OCI-LY3 (cell line): Measurements from ENCODE around the gene ZAP70.
A peak's percentile ranks its signal among the peaks of the same experiment; 100 is the strongest.
"Not testable (repeated sequence)": the region's sequence is repeated elsewhere in the genome, so short reads cannot be mapped to it uniquely, and the experiment has no call there.

Experiments used
- H2AFZ ChIP-seq: fragments of 200-600, 300-600 bp; shearing (Covaris generic); 2 replicates; pipeline ENCODE4 v1.6.0; 2014; ENCODE audit warnings: antibody characterized with exemption, low read depth, low read length
- H3K27ac ChIP-seq: fragments of 200-600, 300-600 bp; sonication (generic); 2 replicates; pipeline ENCODE4 v1.5.1; 2014; ENCODE audit warnings: mild to moderate bottlenecking, low read length, moderate library complexity, mixed read lengths
- H3K27me3 ChIP-seq: fragments of 200-600, 300-600 bp; sonication (generic); 2 replicates; pipeline ENCODE4 v1.6.1; 2014; ENCODE audit warnings: low read depth, low read length, mixed read lengths
- H3K36me3 ChIP-seq: fragments of 200-600, 300-600 bp; sonication (generic); replicated peaks from 2 replicates; pipeline ENCODE3; 2014; ENCODE audit warnings: low read depth, low read length, mixed read lengths
- H3K4me1 ChIP-seq: fragments of 300-600, 200-600 bp; sonication (generic); 2 replicates; pipeline ENCODE4 v1.6.1; 2014; ENCODE audit warnings: low read length, mixed read lengths
- H3K4me2 ChIP-seq: fragments of 200-600, 300-600 bp; sonication (generic); 2 replicates; pipeline ENCODE4 v1.6.1; 2014; ENCODE audit warnings: low read length, mixed read lengths
- H3K4me3 ChIP-seq: fragments of 300-600, 200-600 bp; sonication (generic); 2 replicates; pipeline ENCODE4 v1.5.1; 2014; ENCODE audit warnings: antibody characterized with exemption, mild to moderate bottlenecking, low read length, moderate library complexity
- H3K79me2 ChIP-seq: fragments of 300-600, 200-600 bp; shearing (Covaris generic); 2 replicates; pipeline ENCODE4 v1.6.1; 2014; ENCODE audit warnings: mild to moderate bottlenecking, low read length, mixed read lengths
- H3K9ac ChIP-seq: fragments of 300-600, 200-600 bp; shearing (Covaris generic); 2 replicates; pipeline ENCODE4 v1.6.0; 2014; ENCODE audit warnings: mild to moderate bottlenecking, low read length, moderate library complexity
- H3K9me3 ChIP-seq: fragments of 200-600, 300-600 bp; shearing (Covaris generic); 2 replicates; pipeline ENCODE4 v1.6.1; 2014; ENCODE audit warnings: low read length, mixed read lengths; ENCODE audit not compliant: insufficient read depth
- H4K20me1 ChIP-seq: fragments of 200-600, 300-600 bp; sonication (generic); 2 replicates; pipeline ENCODE4 v1.6.1; 2016; ENCODE audit warnings: low read length, mixed read lengths; ENCODE audit not compliant: insufficient read depth
- EZH2phosphoT487 ChIP-seq: fragments of 200-600 bp; shearing (Covaris generic); IDR thresholded peaks from 2 replicates; pipeline ENCODE4 v1.6.1; 2018; ENCODE audit warnings: antibody characterized with exemption, mixed run types, low read depth
- TF ChIP-seq, protein P1 (sequence below): fragments of 200-600, 300-600 bp; sonication (generic); IDR thresholded peaks from 2 replicates; pipeline ENCODE4 v1.5.1; 2014; ENCODE audit warnings: antibody characterized with exemption, low read length, low read depth

The ZAP70 gene

DNA sequence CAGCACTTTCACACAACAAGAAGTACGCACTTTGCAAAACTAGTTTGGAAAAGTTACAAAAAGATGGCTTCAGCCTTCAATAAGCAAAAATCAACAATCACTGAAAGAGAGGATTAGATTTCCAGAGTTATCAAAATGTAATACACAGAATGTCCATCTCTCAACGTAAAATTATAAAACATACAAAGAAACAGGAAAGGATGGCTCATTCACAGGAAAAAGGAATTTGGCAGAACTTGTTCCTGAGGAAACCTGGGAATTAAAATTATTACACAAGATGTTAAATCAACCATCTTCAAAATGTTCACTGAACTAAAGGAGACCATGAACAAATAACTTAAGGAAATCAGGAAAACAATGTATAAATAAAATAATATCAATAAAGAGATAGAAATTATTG is 35.9 kb upstream of the ZAP70 start:
- Histone ChIP-seq H3K9me3 (no peaks in the 10 kb centered on the region), H3K79me2 (no peaks in the 10 kb centered on the region), H3K4me2 (no peak overlapping the region), H2AFZ (no peak overlapping the region), H3K4me3 (no peak overlapping the region), H3K9ac (no peak overlapping the region), H3K27me3 (no peaks in the 10 kb centered on the region), H3K36me3 (no peaks in the 10 kb centered on the region), H3K4me1 (peaks cover 17% of the 10 kb centered on the region), H3K27ac (no peak overlapping the region), H4K20me1 (no peaks in the 10 kb centered on the region)
- TF ChIP-seq, protein P1, sequence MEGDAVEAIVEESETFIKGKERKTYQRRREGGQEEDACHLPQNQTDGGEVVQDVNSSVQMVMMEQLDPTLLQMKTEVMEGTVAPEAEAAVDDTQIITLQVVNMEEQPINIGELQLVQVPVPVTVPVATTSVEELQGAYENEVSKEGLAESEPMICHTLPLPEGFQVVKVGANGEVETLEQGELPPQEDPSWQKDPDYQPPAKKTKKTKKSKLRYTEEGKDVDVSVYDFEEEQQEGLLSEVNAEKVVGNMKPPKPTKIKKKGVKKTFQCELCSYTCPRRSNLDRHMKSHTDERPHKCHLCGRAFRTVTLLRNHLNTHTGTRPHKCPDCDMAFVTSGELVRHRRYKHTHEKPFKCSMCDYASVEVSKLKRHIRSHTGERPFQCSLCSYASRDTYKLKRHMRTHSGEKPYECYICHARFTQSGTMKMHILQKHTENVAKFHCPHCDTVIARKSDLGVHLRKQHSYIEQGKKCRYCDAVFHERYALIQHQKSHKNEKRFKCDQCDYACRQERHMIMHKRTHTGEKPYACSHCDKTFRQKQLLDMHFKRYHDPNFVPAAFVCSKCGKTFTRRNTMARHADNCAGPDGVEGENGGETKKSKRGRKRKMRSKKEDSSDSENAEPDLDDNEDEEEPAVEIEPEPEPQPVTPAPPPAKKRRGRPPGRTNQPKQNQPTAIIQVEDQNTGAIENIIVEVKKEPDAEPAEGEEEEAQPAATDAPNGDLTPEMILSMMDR, result no peak
- TF ChIP-seq EZH2phosphoT487, result no peak

DNA sequence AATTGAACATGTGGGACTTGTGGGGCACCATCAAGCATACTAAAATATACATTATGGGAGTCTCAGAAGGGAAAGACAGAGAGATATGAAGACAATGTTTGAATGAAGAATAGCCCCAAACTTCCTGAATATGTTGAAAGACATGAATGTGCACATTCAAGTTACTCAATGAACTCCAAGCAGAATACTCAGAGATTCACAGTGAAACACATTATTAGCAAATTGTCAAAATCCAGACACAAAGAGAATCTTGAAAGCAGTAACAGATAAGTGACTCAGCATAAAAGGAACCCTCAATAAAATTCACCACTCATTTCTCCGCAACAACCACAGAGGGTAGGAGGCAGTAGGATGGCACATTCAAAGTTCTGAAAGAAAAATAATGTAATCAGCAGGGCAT is 35.1 kb upstream of the ZAP70 start:
- Histone ChIP-seq H3K9me3 (no peaks in the 10 kb centered on the region), H2AFZ (no peak overlapping the region), H3K9ac (no peak overlapping the region), H3K4me1 (peaks cover 17% of the 10 kb centered on the region), H3K79me2 (no peaks in the 10 kb centered on the region), H3K27me3 (no peaks in the 10 kb centered on the region), H4K20me1 (no peaks in the 10 kb centered on the region), H3K4me2 (no peak overlapping the region), H3K36me3 (no peaks in the 10 kb centered on the region), H3K4me3 (no peak overlapping the region), H3K27ac (no peak overlapping the region)
- no peak for TF ChIP-seq EZH2phosphoT487
- TF ChIP-seq, protein P1, result no peak

DNA sequence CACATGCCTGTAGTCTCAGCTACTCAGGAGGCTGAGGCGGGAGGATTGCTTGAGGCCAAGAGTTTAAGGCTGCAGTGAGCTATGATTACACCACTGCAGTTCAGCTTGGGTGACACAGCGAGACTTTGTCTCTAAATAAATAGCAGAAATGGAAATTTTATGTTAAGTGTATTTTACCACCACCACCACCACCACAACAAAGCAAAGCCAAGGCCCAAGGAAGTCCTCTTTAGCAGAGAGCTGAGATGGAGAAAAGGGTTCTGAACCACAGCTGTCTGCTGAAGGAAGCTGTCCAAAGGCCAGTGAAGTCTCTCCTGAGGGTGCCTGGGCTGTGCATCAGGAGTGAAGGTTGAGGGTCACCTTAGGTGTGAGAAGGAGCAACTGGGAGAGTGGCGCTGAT is 26.1 kb upstream of the ZAP70 start:
- H3K9ac ChIP-seq, H3K79me2 ChIP-seq, H3K4me3 ChIP-seq, H3K9me3 ChIP-seq, H3K27me3 ChIP-seq, H3K4me2 ChIP-seq, H4K20me1 ChIP-seq, H3K36me3 ChIP-seq, H3K27ac ChIP-seq, H2AFZ ChIP-seq: not testable (repeated sequence)
- H3K4me1 ChIP-seq, result peaks cover 10% of the 10 kb centered on the region

DNA sequence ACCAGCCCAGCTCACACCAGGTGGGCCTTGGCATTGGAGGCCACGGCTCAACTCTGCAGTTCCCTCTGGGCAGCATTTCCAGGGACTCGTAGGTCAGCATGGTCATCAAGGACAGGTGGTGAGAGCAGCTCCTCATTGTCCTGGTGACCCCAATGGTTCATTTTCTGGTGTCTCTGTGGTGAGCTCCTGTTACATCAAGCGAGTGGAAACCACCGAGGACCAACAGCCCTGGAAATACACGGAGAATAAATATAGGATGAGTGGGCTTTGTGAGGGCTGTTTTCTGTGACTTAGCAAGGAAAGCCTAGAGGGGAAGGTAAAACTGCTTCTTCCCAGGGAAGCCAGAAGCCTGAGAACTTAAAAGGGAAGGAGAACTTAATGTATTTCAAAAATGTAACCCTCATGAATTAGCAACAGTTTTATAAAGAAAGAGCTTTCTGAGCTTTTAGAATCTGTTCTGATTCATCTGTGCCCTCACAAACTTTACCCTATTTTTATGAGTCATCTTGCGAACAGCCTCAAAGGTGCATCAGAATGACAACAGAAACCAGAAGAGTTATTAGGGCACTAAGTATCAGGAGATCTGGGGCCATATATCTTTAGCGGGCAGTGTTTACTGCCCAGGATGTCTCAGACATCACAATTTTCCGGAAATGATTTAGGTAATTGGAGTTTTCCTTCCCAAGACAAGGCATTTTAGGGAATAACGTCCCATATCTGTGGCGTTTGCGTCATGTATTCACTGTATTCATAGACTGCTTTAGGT is 25.1 kb upstream of the ZAP70 start:
- Histone ChIP-seq H3K4me3 (no peak overlapping the region), H3K9ac (no peak overlapping the region), H3K79me2 (no peaks in the 10 kb centered on the region), H2AFZ (no peak overlapping the region), H3K9me3 (no peaks in the 10 kb centered on the region), H3K36me3 (no peaks in the 10 kb centered on the region), H3K4me2 (peak overlapping the region; percentile 36), H3K27me3 (no peaks in the 10 kb centered on the region), H3K27ac (no peak overlapping the region), H3K4me1 (peaks cover 10% of the 10 kb centered on the region), H4K20me1 (no peaks in the 10 kb centered on the region)
- TF ChIP-seq, protein P1, result no peak
- no peak for TF ChIP-seq EZH2phosphoT487
